ENCODE measurements around the gene FOXJ3. TPM values are rescaled to one million over a fixed set of nuclear protein-coding genes. Genes with fewer than 3 reads are reported as not detected.

Gene FOXJ3
- total and polyA plus RNA-seq, 2 donors from 2014 or later = 11.8 to 45.5 TPM

GRCh38 chr1:42321731-42322130 is 13.3 kb downstream of the FOXJ3 start:
- intact Hi-C loops (cut with DNase I) = no loop called here
- Histone ChIP-seq H3K27me3 (ENCODE audit: control insufficient read depth, insufficient read depth, low read length) (no peaks in the 10 kb centered on the region), H3K27ac (ENCODE audit: low read depth in 2 of 2, low read length in 2 of 2) (no peak overlapping the region), H3K4me1 (ENCODE audit: control insufficient read depth in 2 of 3, insufficient read depth in 2 of 3, low read depth in 1 of 3, low read length in 3 of 3) (peaks cover 0 to 3% (median 0%) of the 10 kb centered on the region in 3 donors), H3K36me3 (ENCODE audit: control insufficient read depth in 2 of 3, insufficient read depth in 3 of 3, low read length in 3 of 3) (no peaks in the 10 kb centered on the region), H3K4me3 (ENCODE audit: low read length in 3 of 3) (no peak overlapping the region), H3K9ac (ENCODE audit: low read length in 3 of 3) (no peak overlapping the region), H3K9me3 (ENCODE audit: control insufficient read depth in 2 of 3, insufficient read depth in 1 of 3, low read length in 3 of 3) (no peaks in the 10 kb centered on the region)
- FAIRE-seq = no peak
- TF ChIP-seq CTCF (IDR thresholded peaks at IDR 0.05; ENCODE audit: borderline replicate concordance, extremely low read depth, insufficient read depth) = no peak
- no peak for DNase-seq

GRCh38 chr1:42320708-42321107 is 14.3 kb downstream of the FOXJ3 start:
- Histone ChIP-seq H3K4me1 (ENCODE audit: control insufficient read depth in 2 of 3, insufficient read depth in 2 of 3, low read depth in 1 of 3, low read length in 3 of 3) (peaks cover 0 to 3% (median 3%) of the 10 kb centered on the region in 3 donors), H3K27me3 (ENCODE audit: control insufficient read depth, insufficient read depth, low read length) (no peaks in the 10 kb centered on the region), H3K27ac (ENCODE audit: low read depth in 2 of 2, low read length in 2 of 2) (no peak overlapping the region), H3K9me3 (ENCODE audit: control insufficient read depth in 2 of 3, insufficient read depth in 1 of 3, low read length in 3 of 3) (no peaks in the 10 kb centered on the region), H3K9ac (ENCODE audit: low read length in 3 of 3) (no peak overlapping the region), H3K36me3 (ENCODE audit: control insufficient read depth in 2 of 3, insufficient read depth in 3 of 3, low read length in 3 of 3) (no peaks in the 10 kb centered on the region), H3K4me3 (ENCODE audit: low read length in 3 of 3) (no peak overlapping the region)
- DNase-seq = no peak
- no peak for TF ChIP-seq CTCF (IDR thresholded peaks at IDR 0.05; ENCODE audit: borderline replicate concordance, extremely low read depth, insufficient read depth)
- FAIRE-seq = no peak
- intact Hi-C loops (cut with DNase I) = no loop called here

- DNase-seq (no peak), FAIRE-seq (no peak)
- no peak overlapping the region for H3K9ac ChIP-seq (ENCODE audit: low read length in 3 of 3)
- no peak overlapping the region for H3K4me3 ChIP-seq (ENCODE audit: low read length in 3 of 3)
- no peaks in the 10 kb centered on the region for H3K27me3 ChIP-seq (ENCODE audit: control insufficient read depth, insufficient read depth, low read length)
- peaks cover 0 to 9% (median 5%) of the 10 kb centered on the region in 3 donors for H3K4me1 ChIP-seq (ENCODE audit: control insufficient read depth in 2 of 3, insufficient read depth in 2 of 3, low read depth in 1 of 3, low read length in 3 of 3)
- no peaks in the 10 kb centered on the region for H3K36me3 ChIP-seq (ENCODE audit: control insufficient read depth in 2 of 3, insufficient read depth in 3 of 3, low read length in 3 of 3)
- intact Hi-C loops (cut with DNase I) = no loop called here
- TF ChIP-seq CTCF (IDR thresholded peaks at IDR 0.05; ENCODE audit: borderline replicate concordance, extremely low read depth, insufficient read depth) = no peak
- no peak overlapping the region for H3K27ac ChIP-seq (ENCODE audit: low read depth in 2 of 2, low read length in 2 of 2)
- H3K9me3 ChIP-seq (ENCODE audit: control insufficient read depth in 2 of 3, insufficient read depth in 1 of 3, low read length in 3 of 3) = no peaks in the 10 kb centered on the region
These were observed 15.1 kb downstream of the FOXJ3 start for GRCh38 chr1:42319871-42320484.
